Measurements from ENCODE around the gene PLD3.

The PLD3 gene

DNA sequence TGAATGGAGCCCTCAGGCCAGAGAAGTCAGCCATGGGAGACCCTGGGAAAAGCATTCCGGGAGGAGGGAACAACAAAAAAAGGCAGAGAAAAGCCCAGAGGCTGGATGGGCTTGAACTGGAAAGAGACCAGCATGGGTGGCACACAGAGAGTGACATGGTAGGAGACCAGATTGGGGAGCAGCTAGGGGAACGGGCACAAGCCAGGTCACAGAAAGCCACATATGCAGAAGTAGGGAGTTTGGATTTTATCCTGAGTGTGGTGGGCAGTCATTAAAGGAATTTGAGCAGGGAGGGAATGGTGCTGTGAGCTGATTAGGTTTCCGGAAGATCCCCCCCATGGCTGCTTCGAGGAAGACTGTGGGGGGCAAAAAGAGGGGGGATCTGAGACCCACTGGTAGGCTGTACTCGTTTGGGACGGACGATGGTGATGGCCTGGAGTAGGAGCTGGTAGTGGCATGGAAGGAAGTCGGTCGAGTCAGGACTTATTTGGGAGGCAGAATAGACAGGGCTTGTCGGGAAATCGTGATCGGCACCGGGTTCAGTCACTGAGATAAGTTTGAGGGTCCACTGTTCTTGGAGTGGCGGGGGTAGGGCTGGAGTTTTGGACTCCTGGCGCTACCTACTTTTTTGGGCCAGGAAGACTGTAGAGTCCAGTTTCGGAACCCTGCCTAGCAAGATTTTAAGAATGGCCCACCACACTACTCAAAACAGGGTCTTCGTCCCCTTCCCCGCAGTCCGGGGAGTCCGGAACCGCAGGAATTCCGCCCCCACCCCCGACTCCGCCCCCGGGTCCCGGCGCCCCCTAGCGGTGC, 76.3 kb downstream of the PLD3 start:
- peak; percentile 48 for DNase-seq (ENCODE audit: low read depth)
- H3K4me3 ChIP-seq (ENCODE audit: low read depth, low read length): peak overlapping the region; percentile 84
- TF ChIP-seq, protein P1, sequence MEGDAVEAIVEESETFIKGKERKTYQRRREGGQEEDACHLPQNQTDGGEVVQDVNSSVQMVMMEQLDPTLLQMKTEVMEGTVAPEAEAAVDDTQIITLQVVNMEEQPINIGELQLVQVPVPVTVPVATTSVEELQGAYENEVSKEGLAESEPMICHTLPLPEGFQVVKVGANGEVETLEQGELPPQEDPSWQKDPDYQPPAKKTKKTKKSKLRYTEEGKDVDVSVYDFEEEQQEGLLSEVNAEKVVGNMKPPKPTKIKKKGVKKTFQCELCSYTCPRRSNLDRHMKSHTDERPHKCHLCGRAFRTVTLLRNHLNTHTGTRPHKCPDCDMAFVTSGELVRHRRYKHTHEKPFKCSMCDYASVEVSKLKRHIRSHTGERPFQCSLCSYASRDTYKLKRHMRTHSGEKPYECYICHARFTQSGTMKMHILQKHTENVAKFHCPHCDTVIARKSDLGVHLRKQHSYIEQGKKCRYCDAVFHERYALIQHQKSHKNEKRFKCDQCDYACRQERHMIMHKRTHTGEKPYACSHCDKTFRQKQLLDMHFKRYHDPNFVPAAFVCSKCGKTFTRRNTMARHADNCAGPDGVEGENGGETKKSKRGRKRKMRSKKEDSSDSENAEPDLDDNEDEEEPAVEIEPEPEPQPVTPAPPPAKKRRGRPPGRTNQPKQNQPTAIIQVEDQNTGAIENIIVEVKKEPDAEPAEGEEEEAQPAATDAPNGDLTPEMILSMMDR (conservative IDR thresholded peaks at IDR 0.05; ENCODE audit: low read depth, low read length): no peak

DNA sequence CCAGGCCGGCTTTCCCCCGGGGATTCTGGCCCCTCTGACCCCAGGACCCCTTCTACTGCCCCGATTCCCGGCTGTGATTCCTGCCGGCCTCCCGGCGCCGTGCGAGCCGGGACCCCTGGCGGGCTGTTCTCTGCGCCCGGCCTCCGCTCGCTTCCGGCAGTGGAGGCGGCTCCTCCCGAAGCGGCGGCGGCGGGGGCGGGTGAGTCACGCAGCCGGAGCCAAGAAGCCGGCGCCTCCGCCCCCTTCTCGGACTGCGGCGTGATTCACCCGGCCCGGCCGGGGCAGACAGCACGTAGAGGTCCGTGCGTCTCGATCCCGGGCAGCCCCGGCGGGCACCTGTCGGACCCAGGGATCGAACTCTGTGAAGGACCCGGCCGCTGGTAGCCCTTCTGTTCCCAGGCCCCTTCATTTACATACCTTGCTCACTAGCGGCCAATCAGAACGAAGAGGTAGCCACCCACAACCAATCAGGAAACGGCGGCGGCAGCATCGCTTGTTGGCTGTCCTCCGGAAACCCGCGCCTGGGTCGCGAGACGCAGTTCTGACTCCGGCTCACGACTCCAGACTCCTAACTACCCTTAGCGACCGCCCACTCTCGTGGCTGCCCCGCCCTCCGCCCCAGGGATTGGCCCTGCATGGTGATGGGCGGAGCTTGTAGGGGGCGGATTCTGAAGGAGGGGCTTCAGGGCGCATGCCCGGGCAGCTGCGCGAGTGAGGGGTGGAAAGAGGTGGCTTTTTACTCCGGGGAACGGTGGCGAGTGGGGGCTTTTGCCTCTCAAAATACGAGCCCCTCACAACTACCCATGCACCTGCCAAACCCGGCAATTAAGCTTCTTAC, 77.2 kb downstream of the PLD3 start, which contains the start of gene SERTAD1:
SERTAD1 (minus strand) TSS at position 543 of the 838 bp plus-strand sequence. CDS start 2,446 bp downstream, outside the sequence.
- TF ChIP-seq, protein P1 (conservative IDR thresholded peaks at IDR 0.05; ENCODE audit: low read depth, low read length): peak; percentile 57
- peak; percentile 100 for DNase-seq (ENCODE audit: low read depth)
- H3K4me3 ChIP-seq (ENCODE audit: low read depth, low read length): peak within 1 kb of the TSS; percentile 84
